ENCODE data around the gene NTM.

NTM gene

DNA sequence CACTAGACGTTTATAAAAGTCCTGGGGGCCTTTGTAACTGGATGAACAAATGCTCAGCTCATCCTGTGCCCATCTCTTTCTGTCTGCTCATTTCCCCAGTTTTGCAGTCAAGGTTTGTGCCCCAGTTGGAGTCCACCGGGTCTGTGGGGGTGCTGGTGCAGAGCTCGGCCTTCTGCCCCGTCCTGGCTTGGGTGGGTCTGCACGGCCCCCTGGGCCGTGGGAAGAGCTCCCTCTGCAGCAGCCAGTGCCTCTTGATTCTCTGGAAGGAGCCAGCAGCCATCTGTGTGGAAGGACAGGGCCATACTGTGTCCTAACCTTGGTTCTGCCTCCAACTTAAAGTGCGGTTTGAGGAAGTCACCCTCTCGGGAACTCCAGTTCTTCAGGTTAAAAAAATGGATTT lies 140.2 kb downstream of the NTM start:
- DNase-seq, result no peak

DNA sequence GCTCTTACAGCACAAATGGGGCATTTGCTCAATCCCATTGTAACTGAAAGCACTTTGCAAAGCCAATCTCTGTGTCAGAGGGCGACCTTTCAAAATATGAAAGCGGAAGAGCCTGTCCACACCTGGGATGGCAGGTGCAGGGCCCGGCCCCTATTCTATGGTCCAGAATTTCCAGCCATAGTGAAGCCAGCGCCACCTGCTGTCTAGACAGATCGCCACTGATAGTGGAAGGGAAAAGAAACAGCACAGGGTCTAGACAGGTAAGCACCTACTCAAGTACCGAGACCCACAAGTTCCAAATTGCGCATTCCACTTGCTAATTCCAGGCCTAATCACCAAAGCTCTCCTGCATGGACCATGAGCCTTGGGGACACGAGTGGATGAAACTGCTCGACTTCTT lies 141.4 kb downstream of the NTM start:
- peak; percentile 58 for DNase-seq

DNA sequence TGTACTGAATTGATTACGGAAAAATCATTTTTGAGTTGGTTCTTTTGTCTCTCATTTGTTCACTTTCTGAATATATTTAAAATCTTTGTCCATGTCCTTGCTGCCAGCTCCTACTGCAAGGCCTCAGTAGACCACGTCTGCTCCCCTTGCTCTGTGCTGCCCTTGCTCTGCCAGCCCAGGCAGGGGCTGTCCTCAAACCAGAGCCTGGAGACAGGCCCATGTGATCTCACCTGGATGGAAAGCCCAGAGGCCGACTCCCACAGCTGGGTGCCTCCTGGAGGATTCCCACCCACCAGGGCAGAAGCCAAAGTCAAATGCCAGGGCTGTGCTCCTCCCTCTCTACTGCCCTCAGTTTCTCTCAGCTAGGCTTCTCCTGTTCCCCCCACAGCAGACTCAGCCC lies 141.8 kb downstream of the NTM start:
- no peak for DNase-seq

DNA sequence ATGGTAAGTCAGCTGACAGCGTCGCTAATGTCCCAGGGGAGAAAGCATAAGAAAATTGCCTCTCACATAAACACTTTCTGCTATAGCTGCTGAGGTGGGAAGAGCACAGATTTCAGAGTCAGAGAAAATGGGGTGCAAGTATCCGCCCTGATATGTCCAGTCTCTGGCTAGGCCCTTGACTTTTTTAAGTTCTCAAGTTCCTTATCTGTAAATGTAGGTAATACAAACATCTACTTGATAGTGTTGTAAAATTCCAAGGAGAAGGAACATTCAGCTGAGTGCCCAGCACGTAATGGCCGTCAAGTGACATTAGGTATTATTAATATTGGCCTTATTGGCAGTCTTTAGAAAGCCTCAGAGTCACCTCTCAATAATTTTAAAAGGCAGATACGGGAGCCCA lies 143.6 kb downstream of the NTM start:
- DNase-seq, result no peak

DNA sequence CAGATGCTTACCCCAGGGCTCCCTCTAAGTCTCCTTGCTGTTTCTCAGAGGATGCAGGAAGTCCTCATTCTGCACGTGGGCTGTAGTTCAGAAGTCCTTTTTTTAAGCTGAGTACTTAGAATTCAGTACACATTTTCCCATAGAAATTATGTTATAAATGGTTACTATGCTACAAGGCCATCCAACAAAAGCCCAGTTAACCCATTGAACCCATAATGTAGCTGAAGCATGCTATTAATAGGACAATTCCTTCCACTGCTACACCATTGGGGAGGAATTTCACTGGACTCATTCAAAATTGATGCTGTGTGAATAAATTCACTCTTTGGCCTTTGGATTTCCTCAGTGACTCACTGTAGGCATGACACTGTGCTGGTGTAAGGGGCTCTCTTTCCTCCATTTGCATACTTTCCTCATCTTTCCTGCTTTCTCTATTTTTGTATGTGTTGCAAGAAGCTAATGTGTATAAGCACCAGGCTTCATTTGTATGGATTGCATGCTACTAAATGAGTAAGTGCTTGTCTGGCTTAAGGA lies 148.0 kb downstream of the NTM start:
- DNase-seq, result no peak

DNA sequence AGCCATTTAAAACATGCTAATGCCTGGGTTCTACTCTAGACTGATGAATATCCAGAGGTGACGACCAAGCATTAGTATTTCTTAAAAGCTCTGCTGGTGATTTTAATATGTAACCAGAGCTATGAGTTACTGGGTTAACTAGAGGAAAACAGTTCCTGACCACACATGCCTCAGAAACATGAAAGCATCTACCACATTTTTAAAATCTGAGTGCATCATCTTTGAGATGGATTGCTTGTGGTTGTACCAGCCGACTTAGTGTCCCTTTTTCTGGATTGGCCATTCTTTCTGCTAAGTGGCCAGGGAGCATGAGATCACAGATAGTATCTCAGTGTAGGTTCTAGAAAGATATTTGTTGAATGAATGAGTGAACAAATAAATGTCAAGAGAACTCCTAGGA lies 152.4 kb downstream of the NTM start:
- no peak for DNase-seq

DNA sequence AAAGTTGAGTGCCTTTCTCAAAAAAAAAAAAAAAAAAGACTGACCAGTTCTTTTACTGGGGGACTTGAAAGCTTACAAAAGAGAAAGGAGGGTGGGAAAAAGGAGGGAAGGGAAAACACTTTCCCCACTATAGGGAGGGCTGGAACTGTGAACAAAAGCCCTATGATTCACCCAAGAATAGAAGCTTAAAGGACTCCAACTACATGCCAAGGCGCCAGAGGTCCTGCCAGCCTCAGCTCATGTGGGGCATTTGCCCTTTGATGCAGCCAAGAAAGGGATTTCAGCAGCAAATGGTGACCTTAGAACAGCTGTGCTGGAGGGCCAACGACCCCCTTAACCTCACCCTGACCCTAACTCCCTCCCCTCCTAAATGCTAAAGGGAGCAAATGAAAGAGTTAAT lies 160.0 kb downstream of the NTM start:
- DNase-seq, result no peak

DNA sequence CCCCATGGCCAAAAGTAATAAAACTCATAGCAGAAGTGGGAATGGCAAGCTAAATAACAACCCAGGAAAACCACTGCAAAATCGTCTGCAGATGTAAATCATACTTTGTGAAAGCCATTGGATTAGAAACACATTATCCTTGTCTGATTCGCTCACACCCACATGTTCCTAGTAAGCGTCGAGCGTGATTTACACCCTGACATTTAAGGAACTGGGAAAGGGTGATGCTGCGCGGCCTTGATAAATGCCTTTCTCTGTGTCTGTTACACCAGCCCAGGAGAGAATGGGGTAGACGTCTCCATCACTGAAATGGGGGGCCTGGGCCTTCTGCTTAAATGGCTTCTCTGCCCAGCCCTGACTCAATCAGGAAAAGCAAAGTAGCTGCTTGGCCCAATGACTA lies 162.7 kb downstream of the NTM start:
- no peak for DNase-seq

DNA sequence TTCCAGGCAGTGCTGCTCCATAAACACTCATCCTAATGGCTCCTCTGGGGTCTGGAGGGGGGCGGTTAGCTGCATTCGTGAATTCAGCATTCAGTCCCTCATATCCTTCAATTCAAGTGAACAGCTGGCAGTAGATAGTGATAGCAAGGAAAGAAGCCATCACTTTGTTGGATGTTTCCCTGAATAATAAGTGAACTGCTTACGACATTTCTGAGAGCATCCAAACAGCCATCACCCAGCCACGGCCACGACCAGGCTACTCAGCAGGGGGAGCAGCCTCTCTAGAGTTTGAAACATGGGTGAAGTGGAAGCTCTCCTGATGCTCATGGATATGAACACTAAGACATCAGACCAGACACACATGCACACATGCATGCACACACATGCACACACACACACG lies 163.6 kb downstream of the NTM start:
- no peak for DNase-seq

DNA sequence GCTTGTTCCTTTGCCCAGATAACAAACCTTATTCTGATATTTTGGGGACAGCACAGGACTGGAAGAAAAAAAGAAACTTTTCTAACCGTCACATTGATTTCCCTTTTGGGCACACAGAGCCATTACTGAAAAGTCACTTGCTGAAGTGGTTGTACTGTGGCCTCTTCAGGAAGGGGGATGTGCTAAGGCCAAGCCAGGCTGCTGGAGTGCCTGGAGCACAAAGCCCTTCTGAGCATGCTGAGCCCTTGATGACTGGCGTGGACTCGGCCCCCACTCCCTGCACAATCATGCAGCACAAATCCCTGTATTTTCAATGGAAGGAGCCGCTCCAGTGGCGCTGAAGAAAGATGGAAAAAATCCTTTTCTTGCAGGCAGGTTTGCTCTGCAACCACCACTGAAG lies 164.2 kb downstream of the NTM start:
- DNase-seq, result no peak

DNA sequence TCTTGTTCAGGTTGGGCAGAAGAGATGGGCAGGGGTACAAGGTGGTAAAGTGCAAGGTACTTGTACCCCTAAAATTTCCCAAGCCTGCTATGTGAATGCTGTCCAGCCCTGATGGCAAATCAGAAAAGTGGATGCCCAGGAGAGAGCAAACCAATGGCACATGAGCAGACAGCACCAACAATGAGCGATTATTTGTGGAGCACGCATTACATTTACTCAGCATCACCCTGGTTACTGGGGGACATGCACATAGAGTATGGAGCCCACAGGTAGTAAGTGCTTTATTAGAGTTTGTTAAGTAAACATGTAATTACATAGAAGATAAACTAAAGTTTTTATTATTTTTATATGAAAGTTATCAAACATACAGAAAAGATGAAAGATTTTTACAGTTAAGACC lies 165.7 kb downstream of the NTM start:
- DNase-seq, result no peak

DNA sequence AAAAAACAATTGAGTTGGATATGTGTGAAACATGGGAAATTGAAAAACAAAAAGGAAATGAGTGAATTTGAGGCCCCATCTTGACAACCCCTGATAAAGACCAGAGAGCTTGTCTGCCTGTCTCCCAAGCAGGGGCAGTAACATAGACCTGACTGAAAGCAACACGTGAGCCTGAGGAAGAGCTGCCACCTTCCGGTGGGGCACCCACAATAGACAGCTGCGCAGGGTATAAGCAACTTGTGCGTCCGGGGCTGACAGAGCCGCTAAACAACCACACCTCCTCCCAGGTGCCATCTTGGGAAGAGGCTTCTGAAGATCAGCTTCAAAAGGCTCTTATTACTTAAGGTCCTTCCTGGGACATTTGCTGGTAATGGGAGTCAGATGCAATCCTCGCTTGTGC lies 166.8 kb downstream of the NTM start:
- peak; percentile 45 for DNase-seq

DNA sequence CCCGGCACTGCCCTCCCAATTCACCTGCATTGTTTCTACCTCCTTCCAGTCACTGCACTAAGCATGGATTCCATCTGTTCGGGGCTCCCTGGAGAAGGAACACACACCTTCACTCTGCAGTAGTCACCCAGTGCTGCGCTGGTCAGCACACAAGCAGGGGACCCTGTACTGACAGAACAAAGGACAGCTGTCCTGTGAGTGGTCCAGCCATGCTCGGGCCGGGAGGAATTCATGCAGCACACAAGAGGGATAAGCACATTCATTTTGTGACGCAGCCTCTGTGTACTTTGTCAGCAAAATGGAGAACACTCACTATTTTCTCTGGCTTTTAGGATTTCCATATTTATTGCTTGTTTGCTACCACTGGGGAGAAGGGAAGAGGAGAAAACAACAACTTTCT lies 167.3 kb downstream of the NTM start:
- no peak for DNase-seq

DNA sequence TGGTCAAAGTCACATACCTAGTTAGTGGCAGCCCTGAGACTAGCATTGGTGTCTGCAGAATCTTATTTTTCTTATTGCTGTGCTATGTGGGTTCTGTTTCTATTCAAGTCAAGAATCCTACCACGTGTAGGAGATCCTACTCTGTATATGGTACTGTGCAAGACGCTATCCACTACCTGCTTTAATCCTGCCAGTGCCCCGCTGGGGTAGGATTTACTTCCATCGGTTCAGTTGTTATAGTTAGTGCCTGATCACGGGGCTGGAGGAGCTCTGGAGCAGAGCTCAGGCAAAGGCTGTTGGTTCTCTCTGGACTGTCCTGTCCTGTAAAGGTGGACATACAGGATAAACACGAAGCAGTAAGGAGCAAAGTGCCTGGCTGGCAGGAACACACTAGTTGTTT lies 167.9 kb downstream of the NTM start:
- no peak for DNase-seq

DNA sequence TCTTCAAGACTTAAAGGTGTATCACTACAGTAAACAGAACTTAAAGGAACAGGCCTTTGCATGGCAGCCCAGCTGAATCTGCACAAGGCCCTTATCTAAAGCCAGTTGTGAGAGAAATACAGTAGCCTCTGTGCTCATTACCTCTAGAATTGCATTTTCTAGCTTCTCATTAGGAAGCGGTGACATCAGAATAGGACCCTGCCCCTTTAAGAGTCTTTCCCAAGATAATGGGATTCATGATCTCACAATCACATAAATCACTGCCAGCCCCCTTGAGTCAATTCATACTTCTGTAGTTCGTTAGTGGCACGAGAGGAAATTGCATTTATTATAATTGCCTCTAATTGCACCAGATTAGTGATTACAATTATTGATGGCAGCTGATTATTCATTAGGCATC lies 170.3 kb downstream of the NTM start:
- no peak for DNase-seq

DNA sequence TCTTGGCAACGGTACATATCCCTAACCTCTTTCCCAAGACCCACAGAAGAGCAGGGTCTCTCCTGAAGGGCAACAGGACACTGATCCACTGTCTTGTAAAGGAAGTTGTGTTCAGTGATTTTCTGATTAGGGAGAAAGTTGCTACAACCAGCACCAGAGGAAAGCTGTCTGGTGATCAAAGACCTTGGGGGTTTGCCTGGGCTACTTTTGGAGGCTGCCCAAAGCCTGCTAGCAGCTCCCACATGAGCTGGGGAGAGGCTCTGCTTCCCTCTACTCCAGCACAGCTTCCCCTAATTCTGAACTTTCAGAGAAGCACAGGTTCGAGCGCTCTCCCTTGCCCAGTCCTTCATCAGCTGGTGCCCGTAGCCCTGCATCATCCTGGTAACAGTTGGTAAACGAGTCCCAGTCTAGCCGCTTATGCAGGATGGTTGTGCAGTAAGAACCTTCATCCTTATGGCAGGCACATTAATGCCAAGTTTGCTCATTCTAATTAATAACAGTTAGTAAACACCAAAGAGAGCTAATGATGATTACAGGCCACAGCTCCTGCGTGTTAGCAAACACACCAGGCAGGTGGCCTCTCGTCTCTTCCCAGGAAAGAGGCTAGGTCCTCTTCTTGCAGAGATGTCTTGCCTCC lies 173.1 kb downstream of the NTM start:
- DNase-seq, result no peak

DNA sequence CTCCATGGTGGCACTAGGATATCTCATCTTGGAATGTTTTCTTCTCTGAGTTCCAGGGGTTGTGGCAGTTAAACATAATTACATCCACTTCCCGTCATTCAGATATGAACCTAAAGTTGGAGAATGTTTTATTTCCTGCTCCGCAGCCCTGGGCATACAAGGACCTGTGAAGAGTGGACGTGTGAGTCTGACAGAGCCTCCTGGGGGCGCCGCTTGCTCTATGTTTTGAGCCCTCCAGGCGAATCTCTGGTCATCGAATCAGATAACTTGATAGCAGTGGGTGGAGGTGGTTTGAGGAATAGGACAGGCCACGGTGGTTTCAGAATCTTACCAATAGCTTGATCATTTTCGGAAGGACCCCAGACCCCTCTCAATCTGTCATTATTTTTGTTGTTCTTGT lies 174.2 kb downstream of the NTM start:
- peak; percentile 5 for DNase-seq

DNA sequence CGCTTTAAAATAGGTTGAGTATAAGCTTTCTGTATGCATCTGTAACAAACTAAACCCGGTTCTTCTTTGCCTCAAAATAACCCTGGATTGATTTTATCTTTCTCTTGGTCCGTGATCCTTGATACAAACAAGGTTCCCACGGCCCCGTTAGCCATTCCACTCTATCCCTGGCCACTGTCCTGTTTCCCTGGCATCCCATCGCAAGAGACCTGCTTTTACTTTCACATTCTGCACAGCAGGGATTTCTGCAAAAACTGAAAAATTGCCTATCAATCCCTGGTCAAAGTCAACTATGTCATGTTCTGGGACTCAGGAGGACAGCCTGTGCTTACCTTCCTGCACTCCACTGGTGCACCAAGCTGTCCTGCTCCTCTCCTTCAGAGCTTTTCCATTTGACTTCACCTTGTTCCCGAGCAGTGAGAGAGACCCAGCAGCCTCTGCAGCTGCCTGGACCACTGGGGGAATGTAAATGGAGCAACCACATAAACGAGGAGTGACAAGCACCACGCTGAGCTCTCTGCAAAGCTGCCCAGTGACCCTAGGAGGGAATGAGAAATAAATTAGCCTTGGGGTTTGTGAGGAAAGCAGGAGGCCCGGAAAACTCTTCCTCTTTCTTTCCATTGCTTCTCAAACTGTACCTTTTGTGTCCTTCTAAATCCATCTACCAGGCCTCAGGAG lies 175.9 kb downstream of the NTM start:
- no peak for DNase-seq

DNA sequence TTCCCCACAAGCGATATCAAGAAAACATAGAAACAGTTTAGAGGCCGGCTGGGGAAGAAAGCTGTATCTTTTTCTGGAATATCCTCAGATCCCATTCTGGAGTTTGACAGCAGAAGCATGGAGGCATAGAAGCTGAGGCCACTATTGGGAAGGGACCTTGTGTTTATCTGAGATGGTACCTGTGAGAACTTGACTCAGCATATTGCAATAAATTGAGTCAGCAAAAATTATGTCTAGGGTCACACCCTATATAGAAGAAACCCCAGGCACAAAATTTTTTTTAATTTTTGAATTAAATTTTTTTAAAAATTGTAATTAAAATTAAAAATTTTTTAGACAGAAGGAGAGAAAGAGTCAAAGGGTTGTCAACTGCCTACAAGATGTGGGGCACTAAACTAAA lies 178.7 kb downstream of the NTM start:
- no peak for DNase-seq

DNA sequence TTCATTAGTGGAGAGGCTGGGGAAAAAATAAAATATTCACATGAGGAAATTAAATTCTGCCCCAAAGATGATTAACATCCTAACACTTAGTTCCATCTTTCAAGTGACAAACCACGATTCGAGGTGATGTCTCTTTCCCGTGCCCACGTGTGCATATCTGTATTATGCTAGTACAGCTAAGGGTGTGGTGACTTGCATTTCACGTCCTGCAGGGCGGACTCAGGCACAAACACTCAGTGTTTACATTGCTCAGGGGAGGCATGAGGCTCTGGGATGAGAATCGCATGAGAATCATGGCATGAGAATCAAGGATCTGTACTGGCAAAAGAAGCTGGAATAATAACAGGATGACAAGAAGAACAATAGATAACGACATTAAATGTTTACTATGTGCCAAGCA lies 179.4 kb downstream of the NTM start:
- no peak for DNase-seq

DNA sequence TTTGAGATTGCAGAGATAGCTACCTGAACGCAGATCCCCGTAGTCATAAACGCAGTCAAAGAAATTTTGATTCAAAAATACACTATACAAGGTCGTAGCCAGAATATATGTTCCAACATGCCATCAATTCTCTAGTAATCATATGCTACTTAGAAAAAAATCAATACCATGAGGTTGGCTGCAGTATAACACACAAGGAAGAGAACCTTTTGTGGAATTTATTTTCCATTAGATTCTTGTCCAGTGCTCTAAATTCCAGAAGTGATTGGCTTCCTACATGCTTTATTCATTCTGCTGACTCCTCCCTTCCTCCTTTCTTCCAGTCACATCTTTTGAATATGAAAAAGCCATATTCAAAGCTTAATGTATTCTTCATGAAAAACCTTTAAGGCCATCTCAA lies 189.9 kb downstream of the NTM start:
- no peak for DNase-seq

DNA sequence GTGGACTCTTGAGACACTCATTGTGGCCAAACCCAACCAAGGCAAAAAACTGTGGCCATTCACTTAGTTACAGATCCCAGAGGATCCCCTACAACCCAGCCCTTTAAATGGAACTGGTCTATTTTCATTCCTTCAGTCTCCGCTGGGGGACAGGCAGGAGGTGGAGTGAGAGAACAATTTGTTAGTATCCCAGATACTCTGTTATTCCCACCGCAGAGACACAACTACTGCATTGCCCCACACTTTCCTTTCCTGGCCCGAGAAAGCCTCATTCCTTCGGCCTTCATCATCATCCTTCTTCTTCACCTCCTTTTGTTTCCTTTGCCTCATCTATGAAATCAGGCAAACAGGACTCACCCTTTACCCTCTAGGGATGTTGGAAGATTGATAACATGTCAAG lies 191.1 kb downstream of the NTM start:
- no peak for DNase-seq

DNA sequence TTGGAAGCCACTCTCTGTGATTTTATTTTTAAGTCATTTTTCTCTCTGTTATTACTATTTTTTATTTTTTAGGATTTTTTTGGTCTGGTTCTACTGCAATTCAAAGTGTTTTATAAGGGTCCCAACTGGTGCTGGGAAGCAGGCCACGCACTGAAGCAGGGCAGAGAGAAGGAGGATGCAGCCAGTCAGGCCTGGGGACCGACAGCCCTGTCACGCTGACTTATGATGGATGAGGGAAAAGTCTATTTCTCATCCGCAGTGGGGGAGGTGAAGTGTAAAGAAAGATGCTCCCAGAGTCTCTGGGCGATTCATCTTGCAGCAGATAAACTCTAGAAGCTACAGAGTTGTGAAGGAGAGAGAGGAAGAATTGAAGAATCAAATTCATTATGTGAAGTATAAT lies 191.6 kb downstream of the NTM start:
- no peak for DNase-seq

DNA sequence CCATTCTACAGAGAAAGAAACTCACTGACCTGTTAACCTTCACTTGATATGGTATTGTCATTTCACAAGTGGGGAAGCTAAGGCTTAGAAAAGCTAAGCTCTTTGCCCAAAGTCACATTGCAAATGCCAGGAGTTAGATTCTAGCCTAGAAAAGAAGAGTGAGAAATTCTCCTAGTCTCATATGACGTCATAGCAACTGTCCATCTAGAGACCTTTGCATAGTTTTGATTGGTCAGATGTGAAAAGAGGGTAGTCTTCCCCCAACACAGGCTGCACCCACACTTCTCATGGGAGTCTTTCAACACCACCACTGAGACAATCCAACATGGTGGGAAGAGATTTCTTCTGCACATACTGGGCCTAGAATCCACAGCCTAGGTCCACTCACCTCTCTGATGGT lies 197.9 kb downstream of the NTM start:
- DNase-seq, result no peak

DNA sequence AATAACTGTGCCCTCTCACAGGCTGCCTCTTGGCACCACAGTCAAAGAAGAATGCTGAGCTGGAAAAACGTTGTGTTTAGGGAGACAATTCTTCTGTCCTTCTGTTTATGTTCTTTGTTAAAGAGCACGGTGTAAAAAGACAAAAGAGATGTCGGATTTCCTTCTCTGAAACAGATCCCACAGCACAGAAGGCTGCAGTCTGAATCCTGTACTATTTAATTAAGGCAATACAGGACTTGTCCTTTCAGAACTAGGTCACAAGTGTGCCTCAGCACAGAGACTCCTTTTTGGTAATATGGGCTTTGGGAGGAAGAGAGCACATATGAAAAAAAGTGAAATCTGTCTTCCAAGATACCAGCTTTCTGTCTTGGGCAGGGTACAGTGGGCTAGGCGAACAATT lies 201.2 kb downstream of the NTM start:
- no peak for DNase-seq
